Endothelial cell of umbilical vein (primary cell): ENCODE measurements around the gene TTC24.

Experiments
- EZH2 ChIP-seq: IDR thresholded peaks from 2 replicates; pipeline ENCODE4 v1.6.1; 2012; ENCODE audit warnings: borderline replicate concordance, low read depth, mild to moderate bottlenecking, moderate library complexity, low read length, inconsistent platforms; ENCODE audit not compliant: severe bottlenecking
- FOS ChIP-seq: IDR thresholded peaks from 2 replicates; pipeline ENCODE4 v1.6.1; 2011; ENCODE audit warnings: mild to moderate bottlenecking, low read length, moderate library complexity, borderline replicate concordance; ENCODE audit not compliant: insufficient read depth
- GATA2 ChIP-seq: IDR thresholded peaks from 2 replicates; pipeline ENCODE4 v1.7.0; 2011; ENCODE audit warnings: low read depth, mild to moderate bottlenecking, moderate library complexity, mixed read lengths, low read length; ENCODE audit not compliant: insufficient read length, insufficient read depth
- JUN ChIP-seq: IDR thresholded peaks from 2 replicates; pipeline ENCODE4 v1.6.1; 2011; ENCODE audit warnings: borderline replicate concordance, low read depth; ENCODE audit not compliant: insufficient read length, insufficient read depth
- MYC ChIP-seq: IDR thresholded peaks from one replicate; pipeline ENCODE4 v1.6.1; 2011; ENCODE audit warnings: mild to moderate bottlenecking, low read depth, low read length
- POLR2A ChIP-seq: IDR thresholded peaks from 2 replicates; pipeline ENCODE4 v1.6.1; 2012; ENCODE audit warnings: low read depth, mild to moderate bottlenecking, control low read depth, low read length
- POLR2AphosphoS5 ChIP-seq: IDR thresholded peaks from 2 replicates; pipeline ENCODE4 v1.6.1; 2012; ENCODE audit warnings: low read depth, mild to moderate bottlenecking, control low read depth, low read length, moderate library complexity; ENCODE audit not compliant: insufficient read depth
- TF ChIP-seq, protein P1 (sequence below), 2 donors: IDR thresholded peaks; 1 replicate in 1 of 2; 2 replicates in 1 of 2; pipeline ENCODE4 v1.5.1; 2011; ENCODE audit warnings: low read length in 2 of 2, mild to moderate bottlenecking in 2 of 2, moderate library complexity in 2 of 2, control low read depth in 1 of 2, inconsistent platforms in 1 of 2, low read depth in 1 of 2; ENCODE audit not compliant: insufficient read depth in 1 of 2; ENCODE audit errors: extremely low read depth in 1 of 2
- TF ChIP-seq, protein P2 (sequence below): IDR thresholded peaks from 2 replicates; pipeline ENCODE4 v1.6.1; 2011; ENCODE audit not compliant: insufficient read depth, insufficient read length

DNA sequence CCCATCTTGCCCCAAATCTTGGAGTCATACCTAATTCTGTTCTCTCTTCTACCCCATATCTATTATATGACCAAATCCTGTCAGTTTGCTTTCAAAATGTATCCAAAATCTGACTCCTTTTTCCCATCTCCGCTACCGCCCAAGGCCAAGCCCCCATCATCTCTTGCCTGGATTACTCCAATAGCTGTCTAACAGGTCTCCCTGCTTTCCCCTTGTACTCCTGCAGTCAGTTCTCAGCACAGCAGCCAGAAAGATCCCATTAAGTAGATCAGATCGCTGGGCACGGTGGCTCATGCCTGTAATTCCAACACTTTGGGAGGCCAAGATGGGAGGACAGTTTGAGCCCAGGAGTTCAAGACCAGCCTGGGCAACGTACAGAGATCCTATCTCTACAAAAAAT is 27.0 kb upstream of the TTC24 start:
- TF ChIP-seq, protein P1, sequence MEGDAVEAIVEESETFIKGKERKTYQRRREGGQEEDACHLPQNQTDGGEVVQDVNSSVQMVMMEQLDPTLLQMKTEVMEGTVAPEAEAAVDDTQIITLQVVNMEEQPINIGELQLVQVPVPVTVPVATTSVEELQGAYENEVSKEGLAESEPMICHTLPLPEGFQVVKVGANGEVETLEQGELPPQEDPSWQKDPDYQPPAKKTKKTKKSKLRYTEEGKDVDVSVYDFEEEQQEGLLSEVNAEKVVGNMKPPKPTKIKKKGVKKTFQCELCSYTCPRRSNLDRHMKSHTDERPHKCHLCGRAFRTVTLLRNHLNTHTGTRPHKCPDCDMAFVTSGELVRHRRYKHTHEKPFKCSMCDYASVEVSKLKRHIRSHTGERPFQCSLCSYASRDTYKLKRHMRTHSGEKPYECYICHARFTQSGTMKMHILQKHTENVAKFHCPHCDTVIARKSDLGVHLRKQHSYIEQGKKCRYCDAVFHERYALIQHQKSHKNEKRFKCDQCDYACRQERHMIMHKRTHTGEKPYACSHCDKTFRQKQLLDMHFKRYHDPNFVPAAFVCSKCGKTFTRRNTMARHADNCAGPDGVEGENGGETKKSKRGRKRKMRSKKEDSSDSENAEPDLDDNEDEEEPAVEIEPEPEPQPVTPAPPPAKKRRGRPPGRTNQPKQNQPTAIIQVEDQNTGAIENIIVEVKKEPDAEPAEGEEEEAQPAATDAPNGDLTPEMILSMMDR (IDR thresholded peaks at IDR 0.05; ENCODE audit: extremely low read depth in 1 of 2, insufficient read depth in 1 of 2, low read depth in 1 of 2, low read length in 2 of 2): no peak
- TF ChIP-seq POLR2A (no peak), FOS (no peak), POLR2AphosphoS5 (no peak), EZH2 (no peak), MYC (no peak), JUN (no peak), GATA2 (no peak)
- TF ChIP-seq, protein P2, sequence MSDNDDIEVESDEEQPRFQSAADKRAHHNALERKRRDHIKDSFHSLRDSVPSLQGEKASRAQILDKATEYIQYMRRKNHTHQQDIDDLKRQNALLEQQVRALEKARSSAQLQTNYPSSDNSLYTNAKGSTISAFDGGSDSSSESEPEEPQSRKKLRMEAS: no peak
